ENCODE data around the gene FER1L5. TPM values are rescaled to one million over a fixed set of nuclear protein-coding genes. Genes with fewer than 3 reads are reported as not detected.

The FER1L5 gene
- total RNA-seq, 1 experiment from 2014 or later, result 0.91 TPM

DNA sequence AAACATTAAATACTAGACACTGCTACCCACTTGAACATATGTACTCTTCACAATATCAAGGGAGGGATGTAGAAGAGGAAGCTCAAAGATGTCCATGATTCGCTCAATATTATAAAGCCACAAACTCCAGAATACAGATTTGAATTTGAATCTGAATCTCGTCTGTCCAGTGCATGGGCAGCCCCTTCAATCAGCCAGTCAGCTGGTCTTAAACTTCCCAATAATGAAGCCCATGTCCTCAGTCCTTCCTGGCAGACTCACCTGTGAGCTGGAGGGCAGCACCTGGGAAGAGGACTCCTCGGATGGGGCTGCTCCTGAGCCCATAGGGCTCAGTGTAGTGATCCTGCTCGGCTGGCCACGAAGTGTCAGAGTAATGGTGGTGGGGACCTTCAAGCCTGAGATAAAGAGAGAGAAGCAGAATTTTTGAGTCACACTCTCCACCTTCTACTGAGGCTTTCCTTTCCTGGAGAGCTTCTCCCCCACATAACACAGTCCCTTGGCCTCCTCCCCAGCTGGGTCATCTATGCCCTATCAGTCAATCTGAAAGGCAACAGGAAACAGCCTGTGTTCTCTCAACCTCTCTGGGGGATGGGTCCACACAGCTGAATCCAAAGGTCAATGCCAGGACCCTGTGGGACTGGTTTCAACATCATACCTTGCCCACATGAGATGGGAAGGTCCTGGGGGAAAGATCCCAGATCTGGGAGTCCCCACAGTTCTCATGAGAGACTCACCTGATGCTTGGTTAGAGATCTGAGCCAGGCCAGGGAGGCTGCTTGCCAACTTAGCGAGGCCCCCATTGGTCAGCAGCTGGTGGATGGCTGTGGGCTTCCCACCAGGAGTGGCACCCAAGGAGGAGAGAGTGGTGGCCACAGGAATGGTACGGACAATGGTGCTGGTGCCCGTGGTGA lies 40.9 kb upstream of the FER1L5 start:
- ChIA-PET CTCF (no interaction called here), RAD21 (ENCODE audit: low non-redundant PET in 1 of 2, low total read pairs in 2 of 2, uncharacterized antibody in 2 of 2, unreplicated experiment in 2 of 2) (no interaction called here), POLR2A (no interaction called here)
- no TSS peak for BruUV-seq (replicated peaks)
- Histone ChIP-seq H3K9me2 (ENCODE audit: insufficient read depth) (no peaks in the 10 kb centered on the region), H3K4me1 (ENCODE audit: control insufficient read depth in 1 of 2, insufficient read depth in 2 of 2, low read length in 2 of 2) (no peaks in the 10 kb centered on the region), H3K4me3 (replicated peaks in 1 of 2; ENCODE audit: low read depth in 1 of 2, low read length in 2 of 2) (no peak overlapping the region), H2AFZ (ENCODE audit: low read depth, low read length, poor library complexity, severe bottlenecking) (no peak overlapping the region), H3K9me3 (ENCODE audit: control insufficient read depth in 1 of 2, insufficient read depth in 1 of 2, low read depth in 1 of 2, low read length in 2 of 2) (no peaks in the 10 kb centered on the region), H3K27me3 (ENCODE audit: insufficient read depth, low read length) (no peaks in the 10 kb centered on the region), H3K79me2 (ENCODE audit: insufficient read depth, low read length) (0 out of 2 replicates have a peak, but pooled peaks cover 4% of the 10 kb centered on the region), H3K27ac (ENCODE audit: low read depth, low read length) (no peak overlapping the region), H3K4me2 (ENCODE audit: low read length) (no peak overlapping the region), H4K20me1 (ENCODE audit: insufficient read depth) (no peaks in the 10 kb centered on the region), H3K9ac (ENCODE audit: low read length) (no peak overlapping the region), H3K36me3 (ENCODE audit: control insufficient read depth in 1 of 2, insufficient read depth in 2 of 2, low read length in 2 of 2) (peaks cover 54 to 72% of the 10 kb centered on the region in 2 experiments)
- TF ChIP-seq, protein P1, sequence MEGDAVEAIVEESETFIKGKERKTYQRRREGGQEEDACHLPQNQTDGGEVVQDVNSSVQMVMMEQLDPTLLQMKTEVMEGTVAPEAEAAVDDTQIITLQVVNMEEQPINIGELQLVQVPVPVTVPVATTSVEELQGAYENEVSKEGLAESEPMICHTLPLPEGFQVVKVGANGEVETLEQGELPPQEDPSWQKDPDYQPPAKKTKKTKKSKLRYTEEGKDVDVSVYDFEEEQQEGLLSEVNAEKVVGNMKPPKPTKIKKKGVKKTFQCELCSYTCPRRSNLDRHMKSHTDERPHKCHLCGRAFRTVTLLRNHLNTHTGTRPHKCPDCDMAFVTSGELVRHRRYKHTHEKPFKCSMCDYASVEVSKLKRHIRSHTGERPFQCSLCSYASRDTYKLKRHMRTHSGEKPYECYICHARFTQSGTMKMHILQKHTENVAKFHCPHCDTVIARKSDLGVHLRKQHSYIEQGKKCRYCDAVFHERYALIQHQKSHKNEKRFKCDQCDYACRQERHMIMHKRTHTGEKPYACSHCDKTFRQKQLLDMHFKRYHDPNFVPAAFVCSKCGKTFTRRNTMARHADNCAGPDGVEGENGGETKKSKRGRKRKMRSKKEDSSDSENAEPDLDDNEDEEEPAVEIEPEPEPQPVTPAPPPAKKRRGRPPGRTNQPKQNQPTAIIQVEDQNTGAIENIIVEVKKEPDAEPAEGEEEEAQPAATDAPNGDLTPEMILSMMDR (IDR thresholded peaks at IDR 0.05 in 2 of 3, conservative IDR thresholded peaks at IDR 0.05 in 1 of 3; ENCODE audit: borderline replicate concordance in 1 of 3, insufficient read depth in 1 of 3, low read depth in 2 of 3, low read length in 2 of 3), result no peak
- TF ChIP-seq POLR2A (IDR thresholded peaks at IDR 0.05; ENCODE audit: borderline replicate concordance, extremely low read depth, insufficient read depth, insufficient read length), result no peak
- no peak for TF ChIP-seq EGR1 (IDR thresholded peaks at IDR 0.05; ENCODE audit: low read depth)
- TF ChIP-seq, protein P2, sequence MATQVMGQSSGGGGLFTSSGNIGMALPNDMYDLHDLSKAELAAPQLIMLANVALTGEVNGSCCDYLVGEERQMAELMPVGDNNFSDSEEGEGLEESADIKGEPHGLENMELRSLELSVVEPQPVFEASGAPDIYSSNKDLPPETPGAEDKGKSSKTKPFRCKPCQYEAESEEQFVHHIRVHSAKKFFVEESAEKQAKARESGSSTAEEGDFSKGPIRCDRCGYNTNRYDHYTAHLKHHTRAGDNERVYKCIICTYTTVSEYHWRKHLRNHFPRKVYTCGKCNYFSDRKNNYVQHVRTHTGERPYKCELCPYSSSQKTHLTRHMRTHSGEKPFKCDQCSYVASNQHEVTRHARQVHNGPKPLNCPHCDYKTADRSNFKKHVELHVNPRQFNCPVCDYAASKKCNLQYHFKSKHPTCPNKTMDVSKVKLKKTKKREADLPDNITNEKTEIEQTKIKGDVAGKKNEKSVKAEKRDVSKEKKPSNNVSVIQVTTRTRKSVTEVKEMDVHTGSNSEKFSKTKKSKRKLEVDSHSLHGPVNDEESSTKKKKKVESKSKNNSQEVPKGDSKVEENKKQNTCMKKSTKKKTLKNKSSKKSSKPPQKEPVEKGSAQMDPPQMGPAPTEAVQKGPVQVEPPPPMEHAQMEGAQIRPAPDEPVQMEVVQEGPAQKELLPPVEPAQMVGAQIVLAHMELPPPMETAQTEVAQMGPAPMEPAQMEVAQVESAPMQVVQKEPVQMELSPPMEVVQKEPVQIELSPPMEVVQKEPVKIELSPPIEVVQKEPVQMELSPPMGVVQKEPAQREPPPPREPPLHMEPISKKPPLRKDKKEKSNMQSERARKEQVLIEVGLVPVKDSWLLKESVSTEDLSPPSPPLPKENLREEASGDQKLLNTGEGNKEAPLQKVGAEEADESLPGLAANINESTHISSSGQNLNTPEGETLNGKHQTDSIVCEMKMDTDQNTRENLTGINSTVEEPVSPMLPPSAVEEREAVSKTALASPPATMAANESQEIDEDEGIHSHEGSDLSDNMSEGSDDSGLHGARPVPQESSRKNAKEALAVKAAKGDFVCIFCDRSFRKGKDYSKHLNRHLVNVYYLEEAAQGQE (IDR thresholded peaks at IDR 0.05; ENCODE audit: low read depth), result no peak
- no peak for TF ChIP-seq ZFX (IDR thresholded peaks at IDR 0.05)
- TF ChIP-seq EZH2phosphoT487 (IDR thresholded peaks at IDR 0.05; ENCODE audit: borderline replicate concordance), result no peak
- TF ChIP-seq, protein P3, sequence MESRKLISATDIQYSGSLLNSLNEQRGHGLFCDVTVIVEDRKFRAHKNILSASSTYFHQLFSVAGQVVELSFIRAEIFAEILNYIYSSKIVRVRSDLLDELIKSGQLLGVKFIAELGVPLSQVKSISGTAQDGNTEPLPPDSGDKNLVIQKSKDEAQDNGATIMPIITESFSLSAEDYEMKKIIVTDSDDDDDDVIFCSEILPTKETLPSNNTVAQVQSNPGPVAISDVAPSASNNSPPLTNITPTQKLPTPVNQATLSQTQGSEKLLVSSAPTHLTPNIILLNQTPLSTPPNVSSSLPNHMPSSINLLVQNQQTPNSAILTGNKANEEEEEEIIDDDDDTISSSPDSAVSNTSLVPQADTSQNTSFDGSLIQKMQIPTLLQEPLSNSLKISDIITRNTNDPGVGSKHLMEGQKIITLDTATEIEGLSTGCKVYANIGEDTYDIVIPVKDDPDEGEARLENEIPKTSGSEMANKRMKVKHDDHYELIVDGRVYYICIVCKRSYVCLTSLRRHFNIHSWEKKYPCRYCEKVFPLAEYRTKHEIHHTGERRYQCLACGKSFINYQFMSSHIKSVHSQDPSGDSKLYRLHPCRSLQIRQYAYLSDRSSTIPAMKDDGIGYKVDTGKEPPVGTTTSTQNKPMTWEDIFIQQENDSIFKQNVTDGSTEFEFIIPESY (IDR thresholded peaks at IDR 0.05; ENCODE audit: extremely low read depth, insufficient replicate concordance, low read length), result no peak
- no peak for TF ChIP-seq CEBPB (IDR thresholded peaks at IDR 0.05; ENCODE audit: low read depth)
- no peak for TF ChIP-seq JUND (IDR thresholded peaks at IDR 0.05)
- no peak for TF ChIP-seq EZH2 (IDR thresholded peaks at IDR 0.05)
- TF ChIP-seq CBX3 (IDR thresholded peaks at IDR 0.05; ENCODE audit: low read depth), result no peak
- TF ChIP-seq, protein P4, sequence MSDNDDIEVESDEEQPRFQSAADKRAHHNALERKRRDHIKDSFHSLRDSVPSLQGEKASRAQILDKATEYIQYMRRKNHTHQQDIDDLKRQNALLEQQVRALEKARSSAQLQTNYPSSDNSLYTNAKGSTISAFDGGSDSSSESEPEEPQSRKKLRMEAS (IDR thresholded peaks at IDR 0.05), result no peak
- no peak for TF ChIP-seq SIN3A (IDR thresholded peaks at IDR 0.05; ENCODE audit: low read depth)
- no peak for TF ChIP-seq ZNF274 (IDR thresholded peaks at IDR 0.05; ENCODE audit: low read depth, low read length)
- TF ChIP-seq SP1 (IDR thresholded peaks at IDR 0.05; ENCODE audit: low read depth), result no peak
- intact Hi-C loops (cut with micrococcal nuclease), result loop anchor here (2.0 kb wide), 1 partner anchor 199 kb away; no protein-coding TSS in a partner anchor
- ATAC-seq (no peak), DNase-seq (ENCODE audit: low read depth, low spot score) (no peak)
